ENCODE measurements around the gene FOXC1.

DNA sequence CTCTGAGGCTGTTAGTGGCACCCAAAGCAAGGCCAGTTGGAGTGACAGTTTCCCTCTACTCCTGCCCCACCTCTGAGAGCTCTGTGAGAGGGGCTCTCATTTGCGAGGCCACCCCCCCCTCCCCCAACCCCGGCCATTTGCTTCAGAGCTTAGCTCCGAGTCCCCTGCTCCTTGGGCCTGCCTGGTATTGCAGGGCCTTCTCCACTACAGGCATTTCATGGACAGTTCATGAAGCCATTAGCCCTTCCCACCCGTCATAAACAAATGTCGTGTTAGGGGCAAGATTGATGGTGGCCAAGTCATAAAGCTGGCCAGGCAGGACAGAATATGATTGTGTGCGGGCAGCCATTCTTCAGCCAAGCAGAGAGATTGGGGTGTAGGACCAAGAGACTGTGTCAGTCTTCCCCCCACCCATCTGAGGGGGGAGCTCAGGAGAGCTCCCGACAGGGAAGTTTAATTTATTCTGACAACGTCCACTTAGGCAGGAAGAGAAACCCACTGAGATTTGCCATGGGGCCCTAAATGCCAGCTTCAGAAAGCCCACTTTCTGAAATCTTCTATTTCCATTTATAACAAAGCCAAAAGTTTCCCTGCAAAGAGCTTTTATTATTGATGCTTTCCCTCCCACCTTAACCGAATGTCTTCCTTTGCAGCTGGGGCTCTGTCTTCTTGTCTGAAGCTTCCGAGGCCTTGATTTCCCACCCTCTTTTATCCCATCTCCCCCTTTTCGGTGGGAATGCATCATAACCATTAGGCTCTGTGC, 7.2 kb downstream of the FOXC1 start:
- no peak for TF ChIP-seq JUND (IDR thresholded peaks at IDR 0.05)
- no peak for TF ChIP-seq CTCF (IDR thresholded peaks at IDR 0.05; ENCODE audit: low read depth, low read length, missing input control)
- TF ChIP-seq, protein P1, sequence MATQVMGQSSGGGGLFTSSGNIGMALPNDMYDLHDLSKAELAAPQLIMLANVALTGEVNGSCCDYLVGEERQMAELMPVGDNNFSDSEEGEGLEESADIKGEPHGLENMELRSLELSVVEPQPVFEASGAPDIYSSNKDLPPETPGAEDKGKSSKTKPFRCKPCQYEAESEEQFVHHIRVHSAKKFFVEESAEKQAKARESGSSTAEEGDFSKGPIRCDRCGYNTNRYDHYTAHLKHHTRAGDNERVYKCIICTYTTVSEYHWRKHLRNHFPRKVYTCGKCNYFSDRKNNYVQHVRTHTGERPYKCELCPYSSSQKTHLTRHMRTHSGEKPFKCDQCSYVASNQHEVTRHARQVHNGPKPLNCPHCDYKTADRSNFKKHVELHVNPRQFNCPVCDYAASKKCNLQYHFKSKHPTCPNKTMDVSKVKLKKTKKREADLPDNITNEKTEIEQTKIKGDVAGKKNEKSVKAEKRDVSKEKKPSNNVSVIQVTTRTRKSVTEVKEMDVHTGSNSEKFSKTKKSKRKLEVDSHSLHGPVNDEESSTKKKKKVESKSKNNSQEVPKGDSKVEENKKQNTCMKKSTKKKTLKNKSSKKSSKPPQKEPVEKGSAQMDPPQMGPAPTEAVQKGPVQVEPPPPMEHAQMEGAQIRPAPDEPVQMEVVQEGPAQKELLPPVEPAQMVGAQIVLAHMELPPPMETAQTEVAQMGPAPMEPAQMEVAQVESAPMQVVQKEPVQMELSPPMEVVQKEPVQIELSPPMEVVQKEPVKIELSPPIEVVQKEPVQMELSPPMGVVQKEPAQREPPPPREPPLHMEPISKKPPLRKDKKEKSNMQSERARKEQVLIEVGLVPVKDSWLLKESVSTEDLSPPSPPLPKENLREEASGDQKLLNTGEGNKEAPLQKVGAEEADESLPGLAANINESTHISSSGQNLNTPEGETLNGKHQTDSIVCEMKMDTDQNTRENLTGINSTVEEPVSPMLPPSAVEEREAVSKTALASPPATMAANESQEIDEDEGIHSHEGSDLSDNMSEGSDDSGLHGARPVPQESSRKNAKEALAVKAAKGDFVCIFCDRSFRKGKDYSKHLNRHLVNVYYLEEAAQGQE (IDR thresholded peaks at IDR 0.05) = no peak
- no peak for TF ChIP-seq FOXA1 (IDR thresholded peaks at IDR 0.05)
- TF ChIP-seq SP1 (IDR thresholded peaks at IDR 0.05) = no peak
- TF ChIP-seq, protein P2, sequence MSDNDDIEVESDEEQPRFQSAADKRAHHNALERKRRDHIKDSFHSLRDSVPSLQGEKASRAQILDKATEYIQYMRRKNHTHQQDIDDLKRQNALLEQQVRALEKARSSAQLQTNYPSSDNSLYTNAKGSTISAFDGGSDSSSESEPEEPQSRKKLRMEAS (IDR thresholded peaks at IDR 0.05) = no peak
- no peak for TF ChIP-seq YY1 (IDR thresholded peaks at IDR 0.05)
- no peak for TF ChIP-seq TAF1 (conservative IDR thresholded peaks at IDR 0.05)
